A549 (cell line): ENCODE measurements around the gene PTPN23. TPM values are rescaled to one million over a fixed set of nuclear protein-coding genes. Genes with fewer than 3 reads are reported as not detected.

Source experiments
- ATAC-seq, 2 experiments: fragments of 200-7000 bp in 1 of 2; fragments of >200 bp in 1 of 2; cut with Nextera tagmentation in 1 of 2; cut with Tn5 transposase in 1 of 2; 3 replicates each; pipeline versions ENCODE4 v1.8.0 to v1.9.1; 2018 to 2020; ENCODE audit warnings: mild to moderate bottlenecking in 1 of 2, moderate library complexity in 1 of 2
- CTCF ChIA-PET: fragments of 300-600 bp; sonication (Branson Sonifier 250); formaldehyde crosslinking; extraction: SDS; loops from one replicate; lab custom pipeline; 2021; ENCODE audit warnings: antibody characterized with exemption, inconsistent platforms; lab: Yijun Ruan, JAX
- POLR2A ChIA-PET: fragments of 350-600 bp; formaldehyde crosslinking; extraction: SDS; loops from one replicate; lab custom pipeline; 2021; ENCODE audit warnings: antibody characterized with exemption, inconsistent platforms; lab: Yijun Ruan, JAX
- DNase-seq, 2 experiments: peaks; one replicate each; pipeline versions ENCODE4 v3.0.0 to v3.0.0-alpha.2; 2011 to 2016; ENCODE audit warnings: low read depth in 1 of 2, low spot score in 1 of 2
- FAIRE-seq: peaks from 2 replicates; lab custom pipeline; 2011; peaks lifted over from hg19 to GRCh38; lab: Jason Lieb, UNC
- H3K27ac ChIP-seq, 2 experiments: fragments of >200 bp; sonication (Bioruptor Twin); formaldehyde crosslinking; 3 replicates each; pipeline ENCODE4 v1.5.1; 2016 to 2017
- H3K4me1 ChIP-seq: fragments of >200 bp; sonication (Bioruptor Twin); formaldehyde crosslinking; 3 replicates; pipeline ENCODE4 v1.6.1; 2016
- H3K4me2 ChIP-seq: fragments of >200 bp; sonication (Bioruptor Twin); formaldehyde crosslinking; 3 replicates; pipeline ENCODE4 v1.6.1; 2016
- H3K4me3 ChIP-seq: fragments of >200 bp; sonication (Bioruptor Twin); formaldehyde crosslinking; 3 replicates; pipeline ENCODE4 v1.5.1; 2016
- H3K9me3 ChIP-seq: fragments of >200 bp; sonication (Bioruptor Twin); formaldehyde crosslinking; 3 replicates; pipeline ENCODE4 v1.6.1; 2016
- ATOH8 ChIP-seq: fragments of 250-450 bp; sonication (Bioruptor Pico); IDR thresholded peaks from 2 replicates; pipeline ENCODE4 v1.5.0; 2020; ENCODE audit warnings: low read depth, mild to moderate bottlenecking, moderate library complexity
- CBX2 ChIP-seq: fragments of 200-600 bp; sonication (generic); IDR thresholded peaks from 2 replicates; pipeline ENCODE4 v1.6.1; 2016; ENCODE audit warnings: low read depth, mild to moderate bottlenecking, borderline replicate concordance
- CEBPB ChIP-seq, 2 experiments: fragments of >200 bp in 1 of 2; sonication (Bioruptor Twin) in 1 of 2; formaldehyde crosslinking in 1 of 2; IDR thresholded peaks; 2 replicates each; pipeline ENCODE4 v1.6.1; 2012 to 2016
- CHD4 ChIP-seq: fragments of 200-600 bp; sonication (generic); IDR thresholded peaks from 2 replicates; pipeline ENCODE4 v1.6.1; 2016; ENCODE audit warnings: antibody characterized with exemption, mild to moderate bottlenecking, borderline replicate concordance
- E2F6 ChIP-seq: IDR thresholded peaks from 2 replicates; pipeline ENCODE4 v1.6.1; 2012; ENCODE audit warnings: low read depth, borderline replicate concordance
- FOSL2 ChIP-seq, 2 experiments: fragments of 450-650 bp in 1 of 2; fragments of >200 bp in 1 of 2; sonication (Bioruptor Twin) in 1 of 2; formaldehyde crosslinking; IDR thresholded peaks; 2 replicates each; pipeline versions ENCODE4 v1.5.0 to v1.6.1; 2016 to 2020; ENCODE audit warnings: mild to moderate bottlenecking in 1 of 2, moderate library complexity in 1 of 2
- HDAC2 ChIP-seq: fragments of 200-600 bp; sonication (generic); IDR thresholded peaks from 2 replicates; pipeline ENCODE4 v1.6.1; 2016
- HOXA7 ChIP-seq: fragments of 250-450 bp; sonication (Bioruptor Pico); IDR thresholded peaks from 2 replicates; pipeline ENCODE4 v1.5.0; 2020; ENCODE audit warnings: mild to moderate bottlenecking, moderate library complexity
- HOXB13 ChIP-seq: fragments of 250-450 bp; sonication (Bioruptor Pico); IDR thresholded peaks from 2 replicates; pipeline ENCODE4 v1.5.0; 2020; ENCODE audit warnings: low read depth, mild to moderate bottlenecking, moderate library complexity
- HOXB5 ChIP-seq: fragments of 250-450 bp; sonication (Bioruptor Pico); IDR thresholded peaks from 2 replicates; pipeline ENCODE4 v1.5.0; 2020; ENCODE audit warnings: mild to moderate bottlenecking, moderate library complexity
- JUN ChIP-seq, 2 experiments: fragments of >200 bp; sonication (Bioruptor Twin); formaldehyde crosslinking; IDR thresholded peaks; 2 replicates in 1 of 2; 3 replicates in 1 of 2; pipeline ENCODE4 v1.6.1; 2016 to 2017
- KDM5A ChIP-seq: fragments of 200-600 bp; sonication (generic); IDR thresholded peaks from 2 replicates; pipeline ENCODE4 v1.6.1; 2016; ENCODE audit warnings: antibody characterized with exemption, mild to moderate bottlenecking
- MAX ChIP-seq: IDR thresholded peaks from 2 replicates; pipeline ENCODE4 v1.6.1; 2012
- NFE2L2 ChIP-seq: fragments of 150-350 bp; conservative IDR thresholded peaks from 2 replicates; pipeline ENCODE4 v1.6.1; 2014; ENCODE audit warnings: low read length
- REST ChIP-seq: fragments of 200-600 bp; sonication (generic); IDR thresholded peaks from 2 replicates; pipeline ENCODE4 v1.6.1; 2016; ENCODE audit warnings: antibody characterized with exemption, mild to moderate bottlenecking, moderate library complexity
- RFX5 ChIP-seq: fragments of 450-650 bp; IDR thresholded peaks from 2 replicates; pipeline ENCODE4 v1.7.1; 2014; ENCODE audit warnings: antibody characterized with exemption, mild to moderate bottlenecking, moderate library complexity
- TFCP2L1 ChIP-seq: fragments of 250-450 bp; sonication (Bioruptor Pico); IDR thresholded peaks from 2 replicates; pipeline ENCODE4 v1.5.0; 2021; ENCODE audit warnings: mild to moderate bottlenecking
- USF2 ChIP-seq: fragments of 450-650 bp; IDR thresholded peaks from 2 replicates; pipeline ENCODE4 v1.6.1; 2014; ENCODE audit warnings: antibody characterized with exemption
- ZFP36 ChIP-seq: fragments of 450-650 bp; IDR thresholded peaks from 2 replicates; pipeline ENCODE4 v1.6.1; 2014; ENCODE audit warnings: borderline replicate concordance; ENCODE audit not compliant: partially characterized antibody
- WGBS: methylation state at CpG from one replicate; pipeline ENCODE4 v1.1.6; 2017; ENCODE audit errors: missing lambda C conversion rate; 5-methylcytosine and 5-hydroxymethylcytosine counted together
- polyA plus RNA-seq, 4 experiments: library from polyadenylated mRNA; depleted of rRNA in 3 of 4; stranded (reverse); fragments of >200 nt; fragmentation: RNase III in 1 of 4; extraction: RNeasy Plus Mini Kit Qiagen cat#74134 plus additional on column Dnase treatment in 1 of 4; gene quantifications; 2 replicates in 3 of 4; 3 replicates in 1 of 4; pipeline ENCODE4 v1.2.3, GENCODE V29; 2011 to 2017

Gene PTPN23
- polyA plus RNA-seq, 2 of the 4 experiments (the other 2 are of a cell fraction): 1.5 to 16.8 TPM

- TF ChIP-seq ATOH8 (CRISPR knock-in tag) (no peak), E2F6 (no peak)
- TF ChIP-seq, all 56 proteins: peak for 0
- CTCF ChIA-PET: interaction anchor here (1.0 to 3.2 kb wide), 5 partner anchors 13 to 28 kb away, joined by 3 to 11 read pairs (median 4); no protein-coding TSS in a partner anchor
- POLR2A ChIA-PET: interaction anchor here (1.0 kb wide), 1 partner anchor 28 kb away, joined by 3 read pairs; the partner anchor contains the start of gene PTPN23
- FAIRE-seq (no peak), ATAC-seq (no peak), DNase-seq (no peak)
- no peak overlapping the region for H3K4me2 ChIP-seq
- WGBS: 87% methylated on average over 7 of the region's 18 CpGs
- no peak overlapping the region for H3K27ac ChIP-seq
- H3K9me3 ChIP-seq: no peaks in the 10 kb centered on the region
- peaks cover 3% of the 10 kb centered on the region; the same call in 1 of the 3 replicates for H3K4me1 ChIP-seq
- no peak overlapping the region for H3K4me3 ChIP-seq
Observed at GRCh38 chr3:47407896-47408838, 27.3 kb downstream of the PTPN23 start.

- ChIA-PET POLR2A (interaction anchor here (1.0 kb wide), 1 partner anchor 28 kb away, joined by 3 read pairs; the partner anchor contains the start of gene PTPN23), CTCF (interaction anchor here (1.1 to 3.2 kb wide), 3 partner anchors 12 to 67 kb away, joined by 3 to 11 read pairs (median 6); no protein-coding TSS in a partner anchor)
- TF ChIP-seq HDAC2: no peak
- no peak for TF ChIP-seq REST
- no peak for TF ChIP-seq HOXB13 (CRISPR knock-in tag)
- TF ChIP-seq CHD4: no peak
- no peak for TF ChIP-seq ZFP36
- no peak for TF ChIP-seq NFE2L2
- TF ChIP-seq KDM5A: no peak
- TF ChIP-seq JUN (IDR thresholded peaks at IDR 0.05): no peak
- no peak for TF ChIP-seq HOXA7
- no peak for TF ChIP-seq FOSL2 (IDR thresholded peaks at IDR 0.05)
- TF ChIP-seq FOSL2 (CRISPR knock-in tag; IDR thresholded peaks at IDR 0.05): no peak
- no peak for TF ChIP-seq HOXB5 (CRISPR knock-in tag)
- no peak for TF ChIP-seq MAX
- TF ChIP-seq RFX5: no peak
- no peak for TF ChIP-seq CBX2
- TF ChIP-seq TFCP2L1 (CRISPR knock-in tag): no peak
- TF ChIP-seq ATOH8 (CRISPR knock-in tag): no peak
- TF ChIP-seq USF2: no peak
- no peak for TF ChIP-seq CEBPB (IDR thresholded peaks at IDR 0.05)
- DNase-seq (no peak), FAIRE-seq (no peak), ATAC-seq (no peak)
- WGBS: 100% methylated on average over 4 of the region's 15 CpGs
- H3K27ac ChIP-seq: no peak overlapping the region
- peaks cover 3% of the 10 kb centered on the region; the same call in 1 of the 3 replicates for H3K4me1 ChIP-seq
- H3K4me2 ChIP-seq: no peak overlapping the region
- no peaks in the 10 kb centered on the region for H3K9me3 ChIP-seq
- H3K4me3 ChIP-seq: no peak overlapping the region
Observed at GRCh38 chr3:47408839-47409229, 28.0 kb downstream of the PTPN23 start.
